ENCODE results near the gene KIAA0232. TPM values are rescaled to one million over a fixed set of nuclear protein-coding genes. Genes with fewer than 3 reads are reported as not detected.

The KIAA0232 gene
- total and polyA plus RNA-seq, 9 of the 15 experiments (the other 6 are each of a cell fraction or from before 2014, with no cell fraction given), result 3.5 to 17.4 (median 13.0) TPM

DNA sequence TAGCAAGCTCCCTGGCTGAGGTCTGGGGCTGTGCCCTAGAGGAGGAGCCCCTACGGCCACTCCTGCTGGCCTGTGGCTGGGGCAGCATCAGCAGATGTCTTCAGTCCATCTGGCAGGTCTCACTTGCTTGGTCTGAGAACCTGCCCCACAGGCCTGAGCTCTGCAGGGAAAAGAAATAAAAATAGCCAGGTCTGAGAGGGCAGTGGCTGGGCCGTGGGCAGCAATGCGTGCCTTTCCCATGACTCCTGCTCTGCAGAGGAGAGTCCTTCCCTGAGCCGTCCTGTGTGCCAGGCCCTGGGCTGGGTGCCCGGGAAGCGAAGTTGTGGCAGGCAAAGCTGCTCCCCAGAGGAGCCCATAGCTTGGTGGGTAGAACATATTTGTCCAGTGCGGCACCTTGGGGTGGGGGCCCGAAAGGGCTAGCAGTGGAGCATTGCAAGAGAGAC, 11.3 kb upstream of the KIAA0232 start:
- no peak for ATAC-seq
- no peak overlapping the region for H3K27ac ChIP-seq (ENCODE audit: extremely low read depth, low read depth, low read length)
- H3K4me2 ChIP-seq (ENCODE audit: insufficient read depth, low read length), result no peak overlapping the region
- H3K9me1 ChIP-seq (ENCODE audit: control insufficient read depth, insufficient read depth, low read length), result no peaks in the 10 kb centered on the region
- no peaks in the 10 kb centered on the region for H3K36me3 ChIP-seq (ENCODE audit: control insufficient read depth, insufficient read depth, low read length)
- FAIRE-seq, result no peak
- H3K27me3 ChIP-seq (ENCODE audit: control insufficient read depth in 2 of 2, insufficient read depth in 2 of 2, low read length in 2 of 2), result 0 out of 5 replicates have a peak, but pooled peaks cover 0 to 8% of the 10 kb centered on the region in 2 experiments
- intact Hi-C loops (cut with micrococcal nuclease), result no loop called here
- in situ Hi-C loops (cut with MboI), result no loop called here
- CTCF ChIA-PET (ENCODE audit: low intra/inter-chr PET ratio), result no interaction called here
- no peak overlapping the region for H2AFZ ChIP-seq (ENCODE audit: low read depth, low read length)
- TF ChIP-seq MTA2 (IDR thresholded peaks at IDR 0.05; ENCODE audit: low read depth), result no peak
- TF ChIP-seq, protein P1, sequence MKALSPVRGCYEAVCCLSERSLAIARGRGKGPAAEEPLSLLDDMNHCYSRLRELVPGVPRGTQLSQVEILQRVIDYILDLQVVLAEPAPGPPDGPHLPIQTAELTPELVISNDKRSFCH (CRISPR knock-in tag; IDR thresholded peaks at IDR 0.05), result no peak
- TF ChIP-seq, protein P1 (tag; IDR thresholded peaks at IDR 0.05), result no peak
- TF ChIP-seq NFIC (IDR thresholded peaks at IDR 0.05), result no peak
- TF ChIP-seq SREBF2 (CRISPR knock-in tag; IDR thresholded peaks at IDR 0.05), result no peak
- no peak for TF ChIP-seq ZNF436 (CRISPR knock-in tag; IDR thresholded peaks at IDR 0.05)
- no peak for TF ChIP-seq GTF2E2 (tag; IDR thresholded peaks at IDR 0.05)
- H3K4me3 ChIP-seq, result no peak overlapping the region
- POLR2A ChIA-PET, result interaction anchor here (2.3 kb wide), 1 partner anchor 11 kb away, joined by 8 read pairs; no protein-coding TSS in a partner anchor
- H3K9me3 ChIP-seq (replicated peaks; ENCODE audit: control insufficient read depth, insufficient read depth, low read depth, low read length), result no peaks in the 10 kb centered on the region
- no TSS peak for BruUV-seq (replicated peaks)
- no peaks in the 10 kb centered on the region for H4K20me1 ChIP-seq (replicated peaks; ENCODE audit: control insufficient read depth, insufficient read depth, low read length)
- no peaks in the 10 kb centered on the region for H3K79me2 ChIP-seq (ENCODE audit: control insufficient read depth, insufficient read depth, low read length)
- H3K4me1 ChIP-seq (replicated peaks in 1 of 2; ENCODE audit: control insufficient read depth in 2 of 2, insufficient read depth in 2 of 2, low read length in 2 of 2), result peaks cover 12 to 20% of the 10 kb centered on the region in 2 experiments
- WGBS (ENCODE audit: insufficient coverage, low coverage, missing lambda C conversion rate), result 41% methylated on average over 8 of the region's 8 CpGs
- no peak for DNase-seq (ENCODE audit: extremely low read depth in 1 of 4, low spot score in 3 of 4)
- peak overlapping the region in 1 of 2 experiments; percentile 48; a peak in 2 of 4 replicates for H3K9ac ChIP-seq (ENCODE audit: insufficient read depth in 1 of 2, low read depth in 2 of 2, low read length in 2 of 2)

Measured in K562 (cell line).